Stimulated activated CD4-positive, alpha-beta T cell treated with anti-CD3 and anti-CD28 coated beads, Interleukin-2, amount 100 ng/mL, for 4 hours (primary cell): ENCODE results near the gene GNA12.
"Not testable (repeated sequence)": the region's sequence is repeated elsewhere in the genome, so short reads cannot be mapped to it uniquely, and the experiment has no call there.

ENCODE experiments used
- DNase-seq: peaks from one replicate; pipeline ENCODE4 v3.0.0-alpha.2; 2020; ENCODE audit warnings: low read depth

The GNA12 gene

GRCh38 chr7:2713370-2713769 lies 130.7 kb downstream of the GNA12 start:
- no peak for DNase-seq

GRCh38 chr7:2711895-2712675 lies 132.0 kb downstream of the GNA12 start:
- DNase-seq = no peak

GRCh38 chr7:2710901-2711551 lies 133.1 kb downstream of the GNA12 start:
- DNase-seq = no peak

GRCh38 chr7:2710286-2710655 lies 133.8 kb downstream of the GNA12 start:
- peak; percentile 25 for DNase-seq

GRCh38 chr7:2709553-2710285 lies 134.4 kb downstream of the GNA12 start:
- DNase-seq = peak; percentile 53

GRCh38 chr7:2708547-2709310 lies 135.4 kb downstream of the GNA12 start:
- no peak for DNase-seq

- no peak for DNase-seq
These were observed 136.1 kb downstream of the GNA12 start for GRCh38 chr7:2708041-2708440.

- no peak for DNase-seq
These were observed 136.6 kb downstream of the GNA12 start for GRCh38 chr7:2707481-2707880.

- DNase-seq = no peak
These were observed 137.4 kb downstream of the GNA12 start for GRCh38 chr7:2706685-2707126.

GRCh38 chr7:2705371-2706096 lies 138.6 kb downstream of the GNA12 start:
- DNase-seq = no peak

GRCh38 chr7:2702594-2702957 lies 141.5 kb downstream of the GNA12 start:
- no peak for DNase-seq

GRCh38 chr7:2701832-2702593 lies 142.1 kb downstream of the GNA12 start:
- no peak for DNase-seq

GRCh38 chr7:2701424-2701823 lies 142.7 kb downstream of the GNA12 start:
- DNase-seq = no peak

- no peak for DNase-seq
These were observed 143.8 kb downstream of the GNA12 start for GRCh38 chr7:2700141-2700850.

GRCh38 chr7:2699289-2699620 lies 144.9 kb downstream of the GNA12 start:
- DNase-seq = no peak

GRCh38 chr7:2698581-2699288 lies 145.4 kb downstream of the GNA12 start:
- peak; percentile 21 for DNase-seq

GRCh38 chr7:2694122-2694436 lies 150.0 kb downstream of the GNA12 start:
- not testable (repeated sequence) for DNase-seq

- not testable (repeated sequence) for DNase-seq
These were observed 150.5 kb downstream of the GNA12 start for GRCh38 chr7:2693420-2694121.

GRCh38 chr7:2692543-2692942 lies 151.6 kb downstream of the GNA12 start:
- DNase-seq = no peak
